PFSK-1 (cell line): ENCODE data around the gene GPRASP2.

Source experiments
- FOXP2 ChIP-seq: optimal IDR thresholded peaks from 2 replicates; pipeline ENCODE3; 2011; ENCODE audit warnings: borderline replicate concordance, control low read depth, inconsistent platforms; ENCODE audit not compliant: insufficient read depth; ENCODE audit errors: extremely low read length, extremely low read depth
- POLR2AphosphoS5 ChIP-seq: IDR thresholded peaks from 2 replicates; pipeline ENCODE4 v1.6.1; 2012; ENCODE audit warnings: low read depth, mild to moderate bottlenecking, control low read depth, low read length, moderate library complexity
- REST ChIP-seq, 2 experiments: IDR thresholded peaks; 2 replicates each; pipeline versions ENCODE4 v1.6.1 to v1.8.0; 2011 to 2012; ENCODE audit warnings: low read depth in 2 of 2, low read length in 2 of 2, control low read depth in 1 of 2, inconsistent platforms in 1 of 2, mild to moderate bottlenecking in 1 of 2, moderate library complexity in 1 of 2; ENCODE audit not compliant: insufficient read depth in 1 of 2
- SIN3A ChIP-seq: IDR thresholded peaks from 2 replicates; pipeline ENCODE4 v1.6.1; 2012; ENCODE audit warnings: mild to moderate bottlenecking, low read length, moderate library complexity, borderline replicate concordance; ENCODE audit not compliant: insufficient read depth
- TAF1 ChIP-seq: IDR thresholded peaks from 2 replicates; pipeline ENCODE4 v1.6.1; 2012; ENCODE audit warnings: low read length, control low read depth, borderline replicate concordance; ENCODE audit not compliant: insufficient read depth

Gene GPRASP2

DNA sequence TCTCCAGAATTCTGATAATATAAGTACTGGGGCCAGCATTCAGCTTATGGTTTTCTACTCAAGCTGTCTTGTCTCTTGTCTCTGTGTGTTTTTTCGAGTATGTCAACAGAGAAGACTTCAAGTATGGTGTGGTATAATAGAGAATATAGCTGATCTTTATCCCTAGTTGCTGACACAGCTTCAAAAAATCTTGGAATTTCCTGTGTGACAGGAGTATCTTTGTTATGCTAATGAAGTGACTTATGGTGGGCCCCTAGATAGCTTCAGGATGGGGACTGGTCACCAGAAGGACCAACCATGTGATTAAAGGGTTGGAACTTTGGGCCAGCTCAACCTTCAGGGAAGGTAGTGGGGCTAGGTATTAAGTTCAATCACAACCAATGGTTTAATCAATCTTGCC, 11.2 kb downstream of the GPRASP2 start:
- TF ChIP-seq REST (IDR thresholded peaks at IDR 0.05; ENCODE audit: insufficient read depth in 1 of 2, low read depth in 2 of 2, low read length in 2 of 2): no peak
- no peak for TF ChIP-seq TAF1
- TF ChIP-seq FOXP2: no peak
- TF ChIP-seq POLR2AphosphoS5: no peak
- TF ChIP-seq SIN3A: no peak

- TF ChIP-seq SIN3A (no peak), FOXP2 (no peak)
Observed at GRCh38 chrX:102727761-102728160, 15.5 kb downstream of the GPRASP2 start.

GRCh38 chrX:102728646-102729045, 16.4 kb downstream of the GPRASP2 start:
- TF ChIP-seq POLR2AphosphoS5 (no peak), TAF1 (no peak), REST (IDR thresholded peaks at IDR 0.05; ENCODE audit: insufficient read depth in 1 of 2, low read depth in 2 of 2, low read length in 2 of 2) (no peak), SIN3A (no peak), FOXP2 (no peak)

DNA sequence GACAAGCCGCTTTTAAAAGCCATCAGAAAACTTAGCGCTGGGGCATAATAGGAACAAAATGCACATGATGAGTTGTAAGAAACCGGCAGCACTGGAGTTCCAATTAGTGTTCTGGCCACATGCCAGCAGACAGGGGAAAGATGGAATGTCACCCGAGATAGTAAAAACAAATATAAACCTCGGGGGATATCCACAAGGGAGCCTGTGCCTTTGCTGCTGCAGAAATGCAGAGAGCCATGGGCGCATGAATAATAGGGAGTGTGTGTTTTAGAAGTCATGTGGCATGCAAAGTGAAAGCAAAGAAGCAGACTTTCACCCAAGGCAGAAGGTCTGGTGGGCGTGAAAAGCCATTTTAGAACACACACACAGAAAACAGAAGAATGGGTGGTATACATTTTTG, 27.4 kb downstream of the GPRASP2 start:
- TF ChIP-seq SIN3A (no peak), TAF1 (no peak), FOXP2 (no peak), REST (IDR thresholded peaks at IDR 0.05; ENCODE audit: insufficient read depth in 1 of 2, low read depth in 2 of 2, low read length in 2 of 2) (no peak), POLR2AphosphoS5 (no peak)

GRCh38 chrX:102744307-102744706, 32.1 kb downstream of the GPRASP2 start:
- no peak for TF ChIP-seq SIN3A
- TF ChIP-seq REST (IDR thresholded peaks at IDR 0.05; ENCODE audit: insufficient read depth in 1 of 2, low read depth in 2 of 2, low read length in 2 of 2): no peak
- TF ChIP-seq TAF1: no peak
- no peak for TF ChIP-seq POLR2AphosphoS5
- TF ChIP-seq FOXP2: no peak
